GM13976 (cell line): Measurements from ENCODE around the gene SAAL1.

ENCODE experiments used
- DNase-seq: peaks from one replicate; pipeline ENCODE4 v3.0.0; 2012; ENCODE audit warnings: low spot score
- CTCF ChIP-seq: IDR thresholded peaks from 2 replicates; pipeline ENCODE4 v1.5.1; 2012; ENCODE audit warnings: borderline replicate concordance, mild to moderate bottlenecking; ENCODE audit not compliant: insufficient read depth; ENCODE audit errors: extremely low read depth, missing control alignments, control extremely low read depth
- in situ Hi-C: fragments of 300-500 bp; cut with MboI; formaldehyde crosslinking; loops from one replicate; pipeline ENCODE4 v1.12.0; 2022; ENCODE audit warnings: low sequenced_read_pairs, mixed read lengths, inconsistent platforms; ENCODE audit not compliant: unreplicated experiment

SAAL1 gene

GRCh38 chr11:18088966-18089365 is 16.9 kb downstream of the SAAL1 start:
- in situ Hi-C loops: no loop called here
- DNase-seq: no peak
- no peak for TF ChIP-seq CTCF

GRCh38 chr11:18088366-18088765 is 17.5 kb downstream of the SAAL1 start:
- in situ Hi-C loops: no loop called here
- DNase-seq: no peak
- no peak for TF ChIP-seq CTCF

- in situ Hi-C loops: no loop called here
- TF ChIP-seq CTCF: no peak
- no peak for DNase-seq
These were observed 24.3 kb downstream of the SAAL1 start for GRCh38 chr11:18081551-18081950.

- DNase-seq: no peak
- in situ Hi-C loops: no loop called here
- TF ChIP-seq CTCF: no peak
These were observed 25.4 kb downstream of the SAAL1 start for GRCh38 chr11:18080451-18080850.

- DNase-seq: no peak
- no peak for TF ChIP-seq CTCF
- in situ Hi-C loops: no loop called here
These were observed 27.0 kb downstream of the SAAL1 start for GRCh38 chr11:18078909-18079308.

GRCh38 chr11:18075444-18075843 is 30.4 kb downstream of the SAAL1 start:
- DNase-seq: no peak
- in situ Hi-C loops: no loop called here
- TF ChIP-seq CTCF: no peak

GRCh38 chr11:18071098-18071705 is 34.7 kb downstream of the SAAL1 start:
- DNase-seq: no peak
- in situ Hi-C loops: no loop called here
- no peak for TF ChIP-seq CTCF
